ENCODE results near the gene TRPC3. TPM values are rescaled to one million over a fixed set of nuclear protein-coding genes. Genes with fewer than 3 reads are reported as not detected.

The TRPC3 gene
- polyA plus RNA-seq, 1 donor from 2014 or later: 6.9 TPM

GRCh38 chr4:121923306-121923705 lies 28.6 kb downstream of the TRPC3 start:
- H3K9me3 ChIP-seq (ENCODE audit: low read length): no peaks in the 10 kb centered on the region
- no peak for TF ChIP-seq SMC3 (conservative IDR thresholded peaks at IDR 0.05; ENCODE audit: poor library complexity)
- TF ChIP-seq POLR2AphosphoS5 (IDR thresholded peaks at IDR 0.05): no peak
- TF ChIP-seq MXI1 (conservative IDR thresholded peaks at IDR 0.05; ENCODE audit: poor library complexity, severe bottlenecking): no peak
- TF ChIP-seq EZH2 (IDR thresholded peaks at IDR 0.05; ENCODE audit: borderline replicate concordance, insufficient read depth, low read length, poor library complexity, severe bottlenecking): no peak
- TF ChIP-seq EP300 (conservative IDR thresholded peaks at IDR 0.05; ENCODE audit: poor library complexity, severe bottlenecking): no peak
- no peak for TF ChIP-seq REST (IDR thresholded peaks at IDR 0.05; ENCODE audit: borderline replicate concordance)
- TF ChIP-seq RAD21 (conservative IDR thresholded peaks at IDR 0.05): no peak
- no peak for TF ChIP-seq CTCF (IDR thresholded peaks at IDR 0.05; ENCODE audit: poor library complexity, severe bottlenecking)
- TF ChIP-seq TAF1 (IDR thresholded peaks at IDR 0.05; ENCODE audit: low read depth): no peak
- H3K79me2 ChIP-seq (replicated peaks; ENCODE audit: insufficient read depth, low read length): no peaks in the 10 kb centered on the region
- no peaks in the 10 kb centered on the region for H3K36me3 ChIP-seq (ENCODE audit: insufficient read depth, low read length)
- H4K20me1 ChIP-seq (ENCODE audit: insufficient read depth): no peaks in the 10 kb centered on the region
- H2AFZ ChIP-seq (ENCODE audit: low read depth, low read length): no peak overlapping the region
- no peak overlapping the region for H3K27ac ChIP-seq (ENCODE audit: low read length)
- H3F3A ChIP-seq (ENCODE audit: insufficient read depth, low read length, poor library complexity, severe bottlenecking): no peaks in the 10 kb centered on the region
- no peak overlapping the region for H3K4me2 ChIP-seq (ENCODE audit: low read length)
- no peak overlapping the region for H3K9ac ChIP-seq (ENCODE audit: low read length)
- H3K9me2 ChIP-seq (ENCODE audit: insufficient read depth, low read length): no peaks in the 10 kb centered on the region
- H3K27me3 ChIP-seq (ENCODE audit: insufficient read depth, low read depth, low read length): no peaks in the 10 kb centered on the region
- no peak overlapping the region for H3K4me3 ChIP-seq (ENCODE audit: low read length)

DNA sequence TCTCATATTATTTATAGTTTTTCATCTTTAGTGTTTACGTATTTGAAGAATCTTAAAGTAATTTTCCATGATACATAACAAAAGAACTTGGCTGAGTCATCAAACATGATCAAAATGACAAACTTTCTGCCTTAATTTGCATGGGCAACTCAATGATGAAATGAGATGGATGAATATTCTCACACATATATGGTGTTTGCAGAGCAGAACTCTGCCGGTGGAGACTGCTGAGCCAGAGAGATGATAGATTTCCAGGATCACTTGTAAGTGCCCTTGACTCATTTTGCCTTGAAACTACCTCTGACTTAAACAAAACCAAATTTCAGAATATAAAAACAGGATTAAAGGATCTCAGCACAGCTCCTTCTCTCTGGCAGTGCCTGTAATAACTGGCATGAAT lies 38.2 kb downstream of the TRPC3 start:
- Histone ChIP-seq H3F3A (ENCODE audit: insufficient read depth, low read length, poor library complexity, severe bottlenecking) (no peaks in the 10 kb centered on the region), H3K27ac (ENCODE audit: low read length) (no peak overlapping the region), H3K9ac (ENCODE audit: low read length) (no peak overlapping the region), H3K36me3 (ENCODE audit: insufficient read depth, low read length) (no peaks in the 10 kb centered on the region), H3K4me3 (ENCODE audit: low read length) (no peak overlapping the region), H3K9me3 (ENCODE audit: low read length) (no peaks in the 10 kb centered on the region), H2AFZ (ENCODE audit: low read depth, low read length) (no peak overlapping the region), H3K27me3 (ENCODE audit: insufficient read depth, low read depth, low read length) (no peaks in the 10 kb centered on the region), H3K4me2 (ENCODE audit: low read length) (no peak overlapping the region), H4K20me1 (ENCODE audit: insufficient read depth) (no peaks in the 10 kb centered on the region), H3K79me2 (replicated peaks; ENCODE audit: insufficient read depth, low read length) (no peaks in the 10 kb centered on the region), H3K9me2 (ENCODE audit: insufficient read depth, low read length) (no peaks in the 10 kb centered on the region)
- TF ChIP-seq POLR2AphosphoS5 (IDR thresholded peaks at IDR 0.05): no peak
- no peak for TF ChIP-seq TAF1 (IDR thresholded peaks at IDR 0.05; ENCODE audit: low read depth)
- no peak for TF ChIP-seq EP300 (conservative IDR thresholded peaks at IDR 0.05; ENCODE audit: poor library complexity, severe bottlenecking)
- TF ChIP-seq CTCF (IDR thresholded peaks at IDR 0.05; ENCODE audit: poor library complexity, severe bottlenecking): no peak
- no peak for TF ChIP-seq MXI1 (conservative IDR thresholded peaks at IDR 0.05; ENCODE audit: poor library complexity, severe bottlenecking)
- no peak for TF ChIP-seq EZH2 (IDR thresholded peaks at IDR 0.05; ENCODE audit: borderline replicate concordance, insufficient read depth, low read length, poor library complexity, severe bottlenecking)
- no peak for TF ChIP-seq REST (IDR thresholded peaks at IDR 0.05; ENCODE audit: borderline replicate concordance)
- TF ChIP-seq SMC3 (conservative IDR thresholded peaks at IDR 0.05; ENCODE audit: poor library complexity): no peak
- no peak for TF ChIP-seq RAD21 (conservative IDR thresholded peaks at IDR 0.05)

All from neural cell (in vitro differentiated cells).